ENCODE measurements around the gene PCDHB14.
"Not testable (repeated sequence)": the region's sequence is repeated elsewhere in the genome, so short reads cannot be mapped to it uniquely, and the experiment has no call there.

DNA sequence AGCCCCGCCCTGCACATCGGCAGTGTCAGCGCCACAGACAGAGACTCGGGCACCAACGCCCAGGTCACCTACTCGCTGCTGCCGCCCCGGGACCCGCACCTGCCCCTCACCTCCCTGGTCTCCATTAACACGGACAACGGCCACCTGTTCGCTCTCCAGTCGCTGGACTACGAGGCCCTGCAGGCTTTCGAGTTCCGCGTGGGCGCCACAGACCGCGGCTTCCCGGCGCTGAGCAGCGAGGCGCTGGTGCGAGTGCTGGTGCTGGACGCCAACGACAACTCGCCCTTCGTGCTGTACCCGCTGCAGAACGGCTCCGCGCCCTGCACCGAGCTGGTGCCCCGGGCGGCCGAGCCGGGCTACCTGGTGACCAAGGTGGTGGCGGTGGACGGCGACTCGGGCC lies 23.8 kb downstream of the PCDHB14 start:
- TF ChIP-seq, protein P1, sequence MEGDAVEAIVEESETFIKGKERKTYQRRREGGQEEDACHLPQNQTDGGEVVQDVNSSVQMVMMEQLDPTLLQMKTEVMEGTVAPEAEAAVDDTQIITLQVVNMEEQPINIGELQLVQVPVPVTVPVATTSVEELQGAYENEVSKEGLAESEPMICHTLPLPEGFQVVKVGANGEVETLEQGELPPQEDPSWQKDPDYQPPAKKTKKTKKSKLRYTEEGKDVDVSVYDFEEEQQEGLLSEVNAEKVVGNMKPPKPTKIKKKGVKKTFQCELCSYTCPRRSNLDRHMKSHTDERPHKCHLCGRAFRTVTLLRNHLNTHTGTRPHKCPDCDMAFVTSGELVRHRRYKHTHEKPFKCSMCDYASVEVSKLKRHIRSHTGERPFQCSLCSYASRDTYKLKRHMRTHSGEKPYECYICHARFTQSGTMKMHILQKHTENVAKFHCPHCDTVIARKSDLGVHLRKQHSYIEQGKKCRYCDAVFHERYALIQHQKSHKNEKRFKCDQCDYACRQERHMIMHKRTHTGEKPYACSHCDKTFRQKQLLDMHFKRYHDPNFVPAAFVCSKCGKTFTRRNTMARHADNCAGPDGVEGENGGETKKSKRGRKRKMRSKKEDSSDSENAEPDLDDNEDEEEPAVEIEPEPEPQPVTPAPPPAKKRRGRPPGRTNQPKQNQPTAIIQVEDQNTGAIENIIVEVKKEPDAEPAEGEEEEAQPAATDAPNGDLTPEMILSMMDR (IDR thresholded peaks at IDR 0.05): not testable (repeated sequence)
- TF ChIP-seq POLR2A (IDR thresholded peaks at IDR 0.05): not testable (repeated sequence)

Measured in adrenal gland (tissue), 5 donors.